K562 (cell line): ENCODE measurements around the gene DAZAP1. TPM values are rescaled to one million over a fixed set of nuclear protein-coding genes. Genes with fewer than 3 reads are reported as not detected.

Experiments used
- GABPB2 ChIP-seq: fragments of 250-450 bp; sonication (Bioruptor Pico); conservative IDR thresholded peaks from 2 replicates; pipeline ENCODE4 v1.5.1; 2021; ENCODE audit warnings: mild to moderate bottlenecking
- KDM1A ChIP-seq, 2 experiments: fragments of 450-650 bp; IDR thresholded peaks; 2 replicates each; pipeline ENCODE4 v1.6.1; 2016; ENCODE audit warnings: mild to moderate bottlenecking in 2 of 2
- KLF10 ChIP-seq: fragments of 250-450 bp; sonication (Bioruptor Pico); IDR thresholded peaks from 2 replicates; pipeline ENCODE4 v1.6.1; 2021; ENCODE audit warnings: matching md5 sums
- PML ChIP-seq: IDR thresholded peaks from 2 replicates; pipeline ENCODE4 v1.6.1; 2012; ENCODE audit warnings: low read length, inconsistent platforms
- polyA plus RNA-seq, 8 experiments: library from polyadenylated mRNA; depleted of rRNA in 4 of 8; stranded (reverse) in 5 of 8; unstranded in 3 of 8; fragments of >200 nt; fragmentation: Nextera tagmentation in 2 of 8; fragmentation: Illumina TruSeq in 1 of 8; extraction: Ambion mirVana in 2 of 8; extraction: Trizol in 1 of 8; gene quantifications; 2 replicates each; pipeline versions ENCODE4 v1.2.1 to v1.2.3, GENCODE V29; 2011 to 2014; ENCODE audit warnings: inconsistent platforms in 1 of 8, missing spikeins in 1 of 8
- total RNA-seq, 7 experiments: library from RNA; depleted of rRNA in 6 of 7; stranded (reverse); fragments of >200 nt in 6 of 7; fragmentation: Illumina TruSeq in 2 of 7; extraction: Trizol in 2 of 7; gene quantifications; 2 replicates each; pipeline versions ENCODE4 v1.2.1 to v1.2.3, GENCODE V29; 2011 to 2021; ENCODE audit warnings: low replicate concordance in 1 of 7
- TF ChIP-seq, protein P1 (sequence below), 2 experiments: IDR thresholded peaks; 2 replicates each; pipeline ENCODE4 v1.6.1; 2012; ENCODE audit warnings: improper control_type of control experiment in 2 of 2, low read depth in 2 of 2, low read length in 2 of 2, borderline replicate concordance in 1 of 2
- TF ChIP-seq, protein P2 (sequence below): fragments of 450-650 bp; formaldehyde crosslinking; IDR thresholded peaks from 2 replicates; pipeline ENCODE4 v1.4.0; 2022; ENCODE audit warnings: mild to moderate bottlenecking, moderate library complexity
- TF ChIP-seq, protein P3 (sequence below): fragments of 250-450 bp; sonication (Bioruptor Pico); IDR thresholded peaks from 2 replicates; pipeline ENCODE4 v1.4.0; 2020; ENCODE audit warnings: mild to moderate bottlenecking, moderate library complexity
- TF ChIP-seq, protein P4 (sequence below): fragments of 250-450 bp; sonication (Bioruptor Pico); IDR thresholded peaks from 2 replicates; pipeline ENCODE4 v1.6.1; 2021; ENCODE audit warnings: mild to moderate bottlenecking
- TF ChIP-seq, protein P5 (sequence below): fragments of 450-650 bp; conservative IDR thresholded peaks from 2 replicates; pipeline ENCODE4 v1.6.1; 2016; ENCODE audit warnings: missing genetic modification characterization, low read depth, mild to moderate bottlenecking, control low read depth, missing compliant biosample characterization

Gene DAZAP1
- total and polyA plus RNA-seq, 9 of the 15 experiments (the other 6 are each of a cell fraction or from before 2014, with no cell fraction given): 10.8 to 289 (median 142) TPM

DNA sequence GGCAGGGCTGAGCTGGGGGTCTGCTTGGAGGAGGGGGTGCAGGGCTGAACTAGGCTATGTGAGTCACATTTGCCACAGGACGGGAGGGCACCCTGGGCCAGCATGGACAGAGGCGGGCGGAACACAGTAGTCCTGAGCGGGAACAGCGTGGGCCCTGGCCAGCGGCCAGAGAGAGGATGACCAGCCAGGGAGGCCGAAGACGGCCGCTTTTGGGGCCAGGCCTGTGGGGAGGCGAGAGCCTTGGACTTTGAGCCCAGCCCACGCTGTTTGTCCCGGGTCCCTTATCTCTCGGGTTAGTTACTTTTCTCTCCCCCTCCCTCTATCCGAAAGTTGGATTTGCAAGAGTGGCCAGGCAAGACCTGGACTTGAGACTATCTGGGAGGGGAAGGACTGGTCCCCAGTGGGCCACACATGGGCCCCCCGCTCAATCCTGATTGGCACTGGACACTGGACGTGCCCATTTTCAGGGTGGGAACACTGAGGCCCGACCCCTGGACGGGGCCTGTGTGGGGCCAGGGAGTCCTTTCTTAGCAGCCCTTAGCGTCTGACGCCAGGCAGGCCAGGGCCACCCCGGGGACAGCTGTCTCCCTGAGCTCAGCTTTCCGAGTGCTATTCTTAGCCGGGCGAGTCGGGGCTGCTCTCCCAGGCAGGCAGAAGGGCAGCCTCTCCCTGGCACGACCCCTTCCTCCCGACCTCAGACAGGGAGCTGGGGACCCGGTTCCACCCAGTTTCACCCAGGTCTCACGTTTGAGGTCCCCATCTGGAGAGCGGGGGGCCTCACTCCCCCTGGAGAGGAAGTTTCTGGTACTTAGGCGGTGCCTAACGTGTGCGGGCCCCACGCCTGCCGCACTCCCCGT, 6.9 kb upstream of the DAZAP1 start (continued):
- no peak for TF ChIP-seq GABPB2
- TF ChIP-seq, protein P1, sequence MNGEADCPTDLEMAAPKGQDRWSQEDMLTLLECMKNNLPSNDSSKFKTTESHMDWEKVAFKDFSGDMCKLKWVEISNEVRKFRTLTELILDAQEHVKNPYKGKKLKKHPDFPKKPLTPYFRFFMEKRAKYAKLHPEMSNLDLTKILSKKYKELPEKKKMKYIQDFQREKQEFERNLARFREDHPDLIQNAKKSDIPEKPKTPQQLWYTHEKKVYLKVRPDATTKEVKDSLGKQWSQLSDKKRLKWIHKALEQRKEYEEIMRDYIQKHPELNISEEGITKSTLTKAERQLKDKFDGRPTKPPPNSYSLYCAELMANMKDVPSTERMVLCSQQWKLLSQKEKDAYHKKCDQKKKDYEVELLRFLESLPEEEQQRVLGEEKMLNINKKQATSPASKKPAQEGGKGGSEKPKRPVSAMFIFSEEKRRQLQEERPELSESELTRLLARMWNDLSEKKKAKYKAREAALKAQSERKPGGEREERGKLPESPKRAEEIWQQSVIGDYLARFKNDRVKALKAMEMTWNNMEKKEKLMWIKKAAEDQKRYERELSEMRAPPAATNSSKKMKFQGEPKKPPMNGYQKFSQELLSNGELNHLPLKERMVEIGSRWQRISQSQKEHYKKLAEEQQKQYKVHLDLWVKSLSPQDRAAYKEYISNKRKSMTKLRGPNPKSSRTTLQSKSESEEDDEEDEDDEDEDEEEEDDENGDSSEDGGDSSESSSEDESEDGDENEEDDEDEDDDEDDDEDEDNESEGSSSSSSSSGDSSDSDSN (IDR thresholded peaks at IDR 0.05; ENCODE audit: borderline replicate concordance in 1 of 2, low read depth in 2 of 2, low read length in 2 of 2): 0 out of 4 replicates have a peak, but pooled peaks of 1 of the 2 experiments have one; percentile 34
- TF ChIP-seq, protein P2, sequence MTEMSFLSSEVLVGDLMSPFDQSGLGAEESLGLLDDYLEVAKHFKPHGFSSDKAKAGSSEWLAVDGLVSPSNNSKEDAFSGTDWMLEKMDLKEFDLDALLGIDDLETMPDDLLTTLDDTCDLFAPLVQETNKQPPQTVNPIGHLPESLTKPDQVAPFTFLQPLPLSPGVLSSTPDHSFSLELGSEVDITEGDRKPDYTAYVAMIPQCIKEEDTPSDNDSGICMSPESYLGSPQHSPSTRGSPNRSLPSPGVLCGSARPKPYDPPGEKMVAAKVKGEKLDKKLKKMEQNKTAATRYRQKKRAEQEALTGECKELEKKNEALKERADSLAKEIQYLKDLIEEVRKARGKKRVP (CRISPR knock-in tag): no peak
- TF ChIP-seq, protein P3, sequence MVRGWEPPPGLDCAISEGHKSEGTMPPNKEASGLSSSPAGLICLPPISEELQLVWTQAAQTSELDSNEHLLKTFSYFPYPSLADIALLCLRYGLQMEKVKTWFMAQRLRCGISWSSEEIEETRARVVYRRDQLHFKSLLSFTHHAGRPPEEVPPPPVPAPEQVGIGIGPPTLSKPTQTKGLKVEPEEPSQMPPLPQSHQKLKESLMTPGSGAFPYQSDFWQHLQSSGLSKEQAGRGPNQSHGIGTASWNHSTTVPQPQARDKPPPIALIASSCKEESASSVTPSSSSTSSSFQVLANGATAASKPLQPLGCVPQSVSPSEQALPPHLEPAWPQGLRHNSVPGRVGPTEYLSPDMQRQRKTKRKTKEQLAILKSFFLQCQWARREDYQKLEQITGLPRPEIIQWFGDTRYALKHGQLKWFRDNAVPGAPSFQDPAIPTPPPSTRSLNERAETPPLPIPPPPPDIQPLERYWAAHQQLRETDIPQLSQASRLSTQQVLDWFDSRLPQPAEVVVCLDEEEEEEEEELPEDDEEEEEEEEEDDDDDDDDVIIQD (CRISPR knock-in tag): no peak
- TF ChIP-seq KDM1A (IDR thresholded peaks at IDR 0.05): peak; percentile 95 to 99
- TF ChIP-seq, protein P4, sequence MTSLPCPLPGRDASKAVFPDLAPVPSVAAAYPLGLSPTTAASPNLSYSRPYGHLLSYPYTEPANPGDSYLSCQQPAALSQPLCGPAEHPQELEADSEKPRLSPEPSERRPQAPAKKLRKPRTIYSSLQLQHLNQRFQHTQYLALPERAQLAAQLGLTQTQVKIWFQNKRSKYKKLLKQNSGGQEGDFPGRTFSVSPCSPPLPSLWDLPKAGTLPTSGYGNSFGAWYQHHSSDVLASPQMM: no peak
- TF ChIP-seq KLF10: no peak
- TF ChIP-seq PML: no peak
- TF ChIP-seq, protein P5, sequence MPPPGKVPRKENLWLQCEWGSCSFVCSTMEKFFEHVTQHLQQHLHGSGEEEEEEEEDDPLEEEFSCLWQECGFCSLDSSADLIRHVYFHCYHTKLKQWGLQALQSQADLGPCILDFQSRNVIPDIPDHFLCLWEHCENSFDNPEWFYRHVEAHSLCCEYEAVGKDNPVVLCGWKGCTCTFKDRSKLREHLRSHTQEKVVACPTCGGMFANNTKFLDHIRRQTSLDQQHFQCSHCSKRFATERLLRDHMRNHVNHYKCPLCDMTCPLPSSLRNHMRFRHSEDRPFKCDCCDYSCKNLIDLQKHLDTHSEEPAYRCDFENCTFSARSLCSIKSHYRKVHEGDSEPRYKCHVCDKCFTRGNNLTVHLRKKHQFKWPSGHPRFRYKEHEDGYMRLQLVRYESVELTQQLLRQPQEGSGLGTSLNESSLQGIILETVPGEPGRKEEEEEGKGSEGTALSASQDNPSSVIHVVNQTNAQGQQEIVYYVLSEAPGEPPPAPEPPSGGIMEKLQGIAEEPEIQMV (tag): no peak
